HG02885 (cell line): ENCODE results near the gene FAIM2.
"Not testable (repeated sequence)": the region's sequence is repeated elsewhere in the genome, so short reads cannot be mapped to it uniquely, and the experiment has no call there.

Source experiments
- ATAC-seq: cut with Tn5 transposase; IDR thresholded peaks from one replicate; pipeline ENCODE4 v1.9.1; 2021; ENCODE audit warnings: mild to moderate bottlenecking; ENCODE audit not compliant: unreplicated experiment, poor library complexity

FAIM2 gene

GRCh38 chr12:49882851-49883464, 20.7 kb downstream of the FAIM2 start:
- no peak for ATAC-seq

DNA sequence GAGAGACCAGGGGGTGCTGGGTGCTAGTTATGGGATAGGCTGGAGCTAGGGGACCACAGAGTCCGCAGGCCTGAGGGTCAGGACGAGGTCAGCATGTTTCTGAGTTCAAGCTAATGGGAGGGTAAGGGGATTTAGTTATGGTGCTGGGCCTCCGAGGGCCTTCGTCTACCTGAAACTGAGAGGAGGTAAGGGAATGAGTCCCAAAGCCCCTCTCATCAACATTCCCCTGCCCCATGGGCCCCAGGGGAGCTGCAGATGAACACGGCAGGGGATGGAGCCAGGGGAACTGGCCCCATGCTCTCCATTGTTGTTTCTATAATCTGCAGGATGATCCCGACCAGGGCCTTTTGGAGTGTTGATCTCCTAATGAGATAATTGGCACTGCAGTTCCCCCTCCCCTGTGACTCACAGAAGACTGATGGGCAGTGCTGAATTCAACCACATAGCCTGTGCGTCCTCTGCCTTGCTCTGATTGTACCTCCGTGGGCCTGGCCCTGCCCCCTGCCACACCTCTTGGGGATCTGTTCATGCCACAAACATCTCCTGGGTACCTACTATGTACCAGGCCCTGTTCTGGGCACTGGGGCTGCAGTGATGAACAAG, 21.4 kb downstream of the FAIM2 start:
- ATAC-seq, result no peak

DNA sequence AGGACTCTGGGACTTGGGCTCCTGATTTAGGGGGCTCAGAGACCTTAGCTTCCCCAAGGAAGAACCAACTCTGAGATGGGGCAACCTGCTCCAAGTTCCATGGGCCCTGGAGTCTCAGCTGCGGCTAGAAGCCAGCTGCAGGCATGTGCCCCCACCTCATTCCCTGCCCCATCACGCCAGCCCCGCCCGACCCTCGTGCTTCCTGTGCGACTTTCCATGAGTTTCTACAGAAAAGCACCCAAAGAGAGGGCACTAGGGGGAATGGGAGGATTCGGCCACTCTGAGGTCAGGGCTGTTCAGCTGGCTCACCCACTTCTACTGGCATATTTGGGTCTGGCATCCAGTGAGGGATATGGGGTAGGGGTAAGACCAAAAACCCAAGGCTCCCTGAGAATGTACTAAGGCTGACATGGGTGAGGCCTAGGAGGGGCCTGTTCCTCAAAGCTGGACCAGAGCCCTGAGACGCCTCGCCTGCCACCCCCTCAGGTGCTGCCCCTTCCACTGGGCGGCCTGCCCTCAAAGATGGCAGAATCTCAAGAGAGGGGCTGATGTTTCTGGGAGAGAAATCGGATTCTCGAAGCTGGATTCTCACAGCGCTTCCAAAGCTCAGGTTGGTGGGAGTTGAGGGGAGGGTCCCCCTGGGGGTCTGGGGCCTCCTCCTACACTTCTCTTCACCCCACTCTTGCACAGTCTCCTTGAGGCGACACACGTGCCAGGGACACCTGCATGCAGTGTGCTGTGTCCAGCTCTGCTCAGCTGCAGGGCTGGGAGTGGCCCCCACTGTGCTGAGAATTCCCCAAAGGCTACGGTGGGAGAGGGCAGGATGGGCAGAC, 22.1 kb downstream of the FAIM2 start:
- ATAC-seq, result no peak

DNA sequence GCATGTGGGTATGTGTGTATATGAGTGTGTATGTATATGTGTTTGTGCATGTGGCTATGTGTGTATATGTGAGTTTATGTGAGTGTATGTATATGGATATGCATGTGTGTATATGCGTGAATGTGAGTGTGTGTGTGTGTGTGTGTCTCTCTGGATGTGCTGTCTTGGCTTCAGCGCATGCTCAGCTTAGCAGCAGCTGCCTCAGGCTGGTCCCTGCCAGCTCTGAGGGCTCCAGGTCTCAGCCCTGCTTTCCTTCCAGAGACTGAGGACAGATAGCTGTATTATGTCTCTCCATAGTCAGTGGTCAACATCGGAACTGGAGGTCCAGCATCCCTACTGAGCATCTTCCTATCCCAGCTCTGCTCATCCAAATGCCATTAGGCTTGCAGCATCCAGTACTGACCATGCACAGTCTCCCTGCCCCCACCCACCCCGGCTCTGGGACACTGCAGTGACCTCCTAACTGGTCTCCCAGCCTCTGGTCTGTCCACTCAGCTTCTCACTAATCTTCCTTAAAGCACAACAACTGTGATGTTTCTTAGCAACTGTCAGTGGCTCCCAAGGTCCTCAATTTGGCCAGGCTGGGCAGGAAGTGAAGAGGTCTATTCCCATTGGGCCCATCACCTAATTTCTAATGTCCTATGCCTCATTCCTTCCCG, 22.8 kb downstream of the FAIM2 start:
- no peak for ATAC-seq

- ATAC-seq, result not testable (repeated sequence)
These were observed 24.6 kb downstream of the FAIM2 start for GRCh38 chr12:49879065-49879464.

GRCh38 chr12:49878021-49878420, 25.7 kb downstream of the FAIM2 start:
- no peak for ATAC-seq

- no peak for ATAC-seq
These were observed 26.6 kb downstream of the FAIM2 start for GRCh38 chr12:49877066-49877465.

- no peak for ATAC-seq
These were observed 27.6 kb downstream of the FAIM2 start for GRCh38 chr12:49876070-49876469.

DNA sequence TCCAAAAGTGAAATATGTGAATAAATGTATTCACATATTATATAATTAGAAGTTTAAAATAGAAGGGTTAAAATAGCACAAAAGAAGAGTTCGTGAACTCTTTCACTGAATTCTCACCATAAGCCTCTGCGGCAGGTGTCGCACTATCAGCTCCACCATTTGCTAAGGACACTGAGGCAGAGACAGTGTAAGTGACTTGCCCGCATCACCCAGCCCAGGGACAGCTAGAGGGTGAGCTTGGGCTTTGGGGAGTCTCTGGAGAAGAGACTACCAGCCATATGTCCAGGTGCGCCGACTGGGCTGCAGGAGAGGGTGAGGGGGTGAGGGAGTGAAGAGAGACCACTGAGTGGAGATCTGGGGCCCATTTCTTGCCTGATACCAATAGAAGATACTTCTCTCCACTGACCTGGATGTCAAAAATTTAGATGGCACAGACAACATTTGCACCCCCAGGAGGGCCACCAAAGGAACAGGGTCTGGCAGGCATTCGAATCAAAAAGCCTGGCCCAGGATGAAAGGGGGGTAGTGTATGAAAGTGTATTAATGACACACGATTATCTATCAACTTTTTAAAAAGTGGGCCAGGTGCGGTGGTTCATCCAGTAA, 28.5 kb downstream of the FAIM2 start:
- no peak for ATAC-seq

GRCh38 chr12:49874142-49874897, 29.4 kb downstream of the FAIM2 start:
- ATAC-seq, result no peak

GRCh38 chr12:49873361-49873934, 30.3 kb downstream of the FAIM2 start:
- no peak for ATAC-seq

DNA sequence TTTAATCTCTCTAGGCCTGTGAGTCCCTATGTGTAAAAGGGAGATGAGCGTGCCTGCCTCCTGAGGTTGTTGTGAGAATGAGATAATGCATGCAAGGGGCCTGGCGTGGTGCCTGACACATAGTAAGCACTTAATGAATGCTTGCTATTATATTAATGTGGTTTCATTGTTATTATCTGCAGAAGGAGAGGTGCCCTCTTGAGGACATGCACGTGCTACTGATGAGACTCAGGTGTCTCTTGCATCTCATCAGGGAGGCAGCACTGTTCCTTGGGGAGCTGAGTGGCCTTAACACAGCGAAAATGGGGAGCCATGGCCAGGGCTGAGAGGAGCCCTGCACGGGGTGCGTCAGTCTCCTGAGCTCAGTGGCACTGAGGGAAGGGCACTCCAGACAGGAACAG, 30.9 kb downstream of the FAIM2 start:
- no peak for ATAC-seq

- no peak for ATAC-seq
These were observed 31.3 kb downstream of the FAIM2 start for GRCh38 chr12:49872381-49872780.

GRCh38 chr12:49871811-49872251, 31.9 kb downstream of the FAIM2 start:
- ATAC-seq, result not testable (repeated sequence)

GRCh38 chr12:49871263-49871561, 32.5 kb downstream of the FAIM2 start:
- no peak for ATAC-seq

DNA sequence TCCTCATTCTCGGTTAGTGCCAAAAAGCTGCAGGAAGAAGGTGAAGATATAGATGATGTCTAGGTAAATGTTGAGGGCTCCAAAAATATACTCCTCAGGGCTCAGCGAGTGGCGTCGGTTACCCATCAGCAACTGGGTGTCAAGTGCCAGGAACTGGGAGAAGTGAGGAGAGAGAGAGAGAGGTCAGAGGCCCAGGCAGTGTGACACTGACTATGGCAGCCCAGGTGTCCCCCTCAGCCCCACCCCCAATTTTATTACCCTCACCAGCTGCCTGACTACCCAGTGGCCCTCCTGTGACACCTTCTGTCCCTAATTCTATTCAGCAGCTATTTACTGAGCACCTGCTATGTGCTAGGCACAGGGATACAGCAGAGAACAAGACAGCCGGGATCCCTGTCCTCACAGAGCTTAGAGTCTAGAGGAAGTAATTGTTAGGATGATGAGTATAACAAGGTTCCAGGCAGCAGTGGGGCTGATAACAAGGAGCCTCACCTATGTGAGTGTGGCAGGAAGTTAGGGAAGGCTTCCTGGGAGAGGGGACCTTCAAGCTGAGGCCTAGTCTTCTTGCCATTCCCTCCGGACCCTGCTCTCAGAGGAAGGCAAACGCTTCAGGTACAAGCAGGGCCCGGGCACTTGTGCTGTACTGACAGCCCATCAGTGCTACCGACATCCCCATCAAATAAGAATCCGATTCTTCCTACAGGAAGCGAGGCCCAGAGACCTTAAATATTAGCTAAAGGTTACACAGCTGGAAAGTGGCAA, 33.0 kb downstream of the FAIM2 start:
- no peak for ATAC-seq

- no peak for ATAC-seq
These were observed 33.7 kb downstream of the FAIM2 start for GRCh38 chr12:49869816-49870500.
